ENCODE data around the gene MUS81. TPM values are rescaled to one million over a fixed set of nuclear protein-coding genes. Genes with fewer than 3 reads are reported as not detected.
A peak's percentile ranks its signal among the peaks of the same experiment; 100 is the strongest.

The MUS81 gene
- total and polyA plus RNA-seq, 2 of the 13 experiments (the other 11 are each of a cell fraction or from before 2014, with no cell fraction given), result 25.6 to 30.2 TPM

- no peak for TF ChIP-seq ZHX2 (IDR thresholded peaks at IDR 0.05; ENCODE audit: low read depth)
- 0 out of 2 replicates have a peak, but pooled peaks have one; percentile 52 for TF ChIP-seq ZHX2 (CRISPR knock-in tag; IDR thresholded peaks at IDR 0.05; ENCODE audit: borderline replicate concordance)
- no peak; the same call in 1 of the 2 replicates for TF ChIP-seq BCL6 (CRISPR knock-in tag; IDR thresholded peaks at IDR 0.05)
- 0 out of 2 replicates have a peak, but pooled peaks have one; percentile 51 for TF ChIP-seq AFF4 (CRISPR knock-in tag; IDR thresholded peaks at IDR 0.05)
- peak; percentile 68; the same call in 1 of the 2 replicates for TF ChIP-seq ZNF484 (CRISPR knock-in tag; IDR thresholded peaks at IDR 0.05; ENCODE audit: borderline replicate concordance, low read depth)
- no peak for TF ChIP-seq GABPA (IDR thresholded peaks at IDR 0.05; ENCODE audit: low read depth, low read length)
- TF ChIP-seq GABPA (CRISPR knock-in tag; IDR thresholded peaks at IDR 0.05; ENCODE audit: low read depth), result peak; percentile 82
- TF ChIP-seq NR2C2 (CRISPR knock-in tag; IDR thresholded peaks at IDR 0.05; ENCODE audit: borderline replicate concordance), result peak; percentile 40; the same call in 1 of the 2 replicates
- 0 out of 2 replicates have a peak, but pooled peaks have one; percentile 32 for TF ChIP-seq CHCHD3 (CRISPR knock-in tag; IDR thresholded peaks at IDR 0.05)
- peak; percentile 46; the same call in 1 of the 2 replicates for TF ChIP-seq POGZ (CRISPR knock-in tag; IDR thresholded peaks at IDR 0.05)
- no peak for TF ChIP-seq FOSL1 (CRISPR knock-in tag; IDR thresholded peaks at IDR 0.05; ENCODE audit: borderline replicate concordance)
- TF ChIP-seq ZNF891 (CRISPR knock-in tag; IDR thresholded peaks at IDR 0.05), result peak; percentile 78; the same call in 1 of the 2 replicates
- peak; percentile 21; the same call in 1 of the 3 replicates for TF ChIP-seq MXI1 (IDR thresholded peaks at IDR 0.05; ENCODE audit: borderline replicate concordance, low read depth, low read length)
- TF ChIP-seq ZNF230 (CRISPR knock-in tag; IDR thresholded peaks at IDR 0.05), result 0 out of 2 replicates have a peak, but pooled peaks have one; percentile 27
- TF ChIP-seq ETV5 (CRISPR knock-in tag; IDR thresholded peaks at IDR 0.05; ENCODE audit: borderline replicate concordance), result peak; percentile 83; the same call in 1 of the 2 replicates
- 0 out of 2 replicates have a peak, but pooled peaks have one; percentile 71 for TF ChIP-seq ZNF446 (CRISPR knock-in tag; IDR thresholded peaks at IDR 0.05)
- TF ChIP-seq RBM39 (IDR thresholded peaks at IDR 0.05; ENCODE audit: low read depth, low read length, poor library complexity, severe bottlenecking), result peak; percentile 39
- peak; percentile 82 for TF ChIP-seq THAP11 (CRISPR knock-in tag; IDR thresholded peaks at IDR 0.05)
- TF ChIP-seq ZNF629 (CRISPR knock-in tag; conservative IDR thresholded peaks at IDR 0.05), result 0 out of 2 replicates have a peak, but pooled peaks have one; percentile 7
- TF ChIP-seq ISL2 (CRISPR knock-in tag; IDR thresholded peaks at IDR 0.05), result 0 out of 2 replicates have a peak, but pooled peaks have one; percentile 17
These were observed 3.3 kb upstream of the MUS81 start (continued) for GRCh38 chr11:65856689-65857499.

Data from HepG2 (cell line).